Measurements from ENCODE around the gene OPN4.

OPN4 gene

GRCh38 chr10:86710987-86711512 is 56.7 kb downstream of the OPN4 start:
- peak; percentile 57 to 75 for DNase-seq (ENCODE audit: low read depth in 1 of 2, low spot score in 1 of 2)
- Histone ChIP-seq H3K27me3 (ENCODE audit: insufficient read depth, poor library complexity, severe bottlenecking) (no peaks in the 10 kb centered on the region), H3K27ac (replicated peaks) (peak overlapping the region; percentile 62), H3K4me3 (replicated peaks; ENCODE audit: insufficient read depth, low read length) (peak overlapping the region; percentile 56)
- TF ChIP-seq POLR2AphosphoS5 (IDR thresholded peaks at IDR 0.05; ENCODE audit: low read depth) (peak; percentile 47; the same call in 1 of the 2 replicates), CTCF (IDR thresholded peaks at IDR 0.05; ENCODE audit: insufficient read depth, low read length) (peak; percentile 77), REST (IDR thresholded peaks at IDR 0.05; ENCODE audit: insufficient replicate concordance, low read depth) (no peak), GABPA (IDR thresholded peaks at IDR 0.05; ENCODE audit: low read depth) (0 out of 2 replicates have a peak, but pooled peaks have one; percentile 49)

- peak overlapping the region; percentile 62 for H3K27ac ChIP-seq (replicated peaks)
These were observed 57.4 kb downstream of the OPN4 start for GRCh38 chr10:86711513-86712316.

More at GRCh38 chr10:86711513-86712316, 57.4 kb downstream of the OPN4 start:
- no peaks in the 10 kb centered on the region for H3K27me3 ChIP-seq (ENCODE audit: insufficient read depth, poor library complexity, severe bottlenecking)
- DNase-seq (ENCODE audit: low read depth in 1 of 2, low spot score in 1 of 2), result no peak
- peak overlapping the region; percentile 56 for H3K4me3 ChIP-seq (replicated peaks; ENCODE audit: insufficient read depth, low read length)
- no peak for TF ChIP-seq CTCF (IDR thresholded peaks at IDR 0.05; ENCODE audit: insufficient read depth, low read length)
- no peak for TF ChIP-seq SPI1 (IDR thresholded peaks at IDR 0.05; ENCODE audit: borderline replicate concordance, low read depth)
- no peak for TF ChIP-seq GABPA (IDR thresholded peaks at IDR 0.05; ENCODE audit: low read depth)
- no peak for TF ChIP-seq POLR2AphosphoS5 (IDR thresholded peaks at IDR 0.05; ENCODE audit: low read depth)
- no peak for TF ChIP-seq REST (IDR thresholded peaks at IDR 0.05; ENCODE audit: insufficient replicate concordance, low read depth)

Data from HL-60 (cell line).